ENCODE results near the gene CYTH2. TPM values are rescaled to one million over a fixed set of nuclear protein-coding genes. Genes with fewer than 3 reads are reported as not detected.

The CYTH2 gene
- total and polyA plus RNA-seq, 9 of the 15 experiments (the other 6 are each of a cell fraction or from before 2014, with no cell fraction given) = 1.8 to 45.2 (median 23.8) TPM

DNA sequence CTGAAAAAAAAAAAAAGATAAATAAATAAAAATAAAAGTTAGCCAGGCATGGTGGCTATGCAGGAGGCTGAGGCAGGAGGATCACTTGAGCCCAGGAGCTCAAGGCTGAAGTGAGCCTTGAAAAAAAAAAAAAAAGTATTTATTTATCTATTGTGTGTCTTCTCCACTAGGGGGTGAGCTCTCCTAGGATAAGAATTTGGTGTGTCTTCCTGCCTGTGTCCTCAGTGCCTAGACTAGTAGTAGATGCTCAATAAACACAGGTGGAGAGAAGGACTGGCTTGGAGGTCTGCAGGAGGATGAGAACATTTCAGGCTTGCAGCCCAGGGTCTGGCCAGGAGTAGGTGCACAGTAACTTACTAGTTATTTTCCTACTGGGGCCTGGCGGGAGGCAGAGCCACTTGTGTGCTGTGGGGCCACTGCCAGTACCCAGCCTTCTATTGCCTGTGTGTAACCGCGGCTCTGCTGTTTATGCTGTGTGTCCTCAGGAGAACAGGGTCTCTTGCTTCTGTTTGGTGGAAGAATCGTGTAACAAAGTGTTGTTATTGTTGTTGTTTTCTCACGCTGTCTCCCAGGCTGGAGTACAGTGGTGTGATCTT, 37.1 kb downstream of the CYTH2 start (continued):
- TF ChIP-seq, protein P1, sequence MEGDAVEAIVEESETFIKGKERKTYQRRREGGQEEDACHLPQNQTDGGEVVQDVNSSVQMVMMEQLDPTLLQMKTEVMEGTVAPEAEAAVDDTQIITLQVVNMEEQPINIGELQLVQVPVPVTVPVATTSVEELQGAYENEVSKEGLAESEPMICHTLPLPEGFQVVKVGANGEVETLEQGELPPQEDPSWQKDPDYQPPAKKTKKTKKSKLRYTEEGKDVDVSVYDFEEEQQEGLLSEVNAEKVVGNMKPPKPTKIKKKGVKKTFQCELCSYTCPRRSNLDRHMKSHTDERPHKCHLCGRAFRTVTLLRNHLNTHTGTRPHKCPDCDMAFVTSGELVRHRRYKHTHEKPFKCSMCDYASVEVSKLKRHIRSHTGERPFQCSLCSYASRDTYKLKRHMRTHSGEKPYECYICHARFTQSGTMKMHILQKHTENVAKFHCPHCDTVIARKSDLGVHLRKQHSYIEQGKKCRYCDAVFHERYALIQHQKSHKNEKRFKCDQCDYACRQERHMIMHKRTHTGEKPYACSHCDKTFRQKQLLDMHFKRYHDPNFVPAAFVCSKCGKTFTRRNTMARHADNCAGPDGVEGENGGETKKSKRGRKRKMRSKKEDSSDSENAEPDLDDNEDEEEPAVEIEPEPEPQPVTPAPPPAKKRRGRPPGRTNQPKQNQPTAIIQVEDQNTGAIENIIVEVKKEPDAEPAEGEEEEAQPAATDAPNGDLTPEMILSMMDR (IDR thresholded peaks at IDR 0.05 in 2 of 3, conservative IDR thresholded peaks at IDR 0.05 in 1 of 3; ENCODE audit: insufficient read depth in 2 of 3, low read depth in 1 of 3, low read length in 3 of 3) = peak; percentile 68 to 89 (median 77)
- TF ChIP-seq MXI1 (IDR thresholded peaks at IDR 0.05; ENCODE audit: low read depth, low read length) (no peak), ZNF644 (tag; IDR thresholded peaks at IDR 0.05; ENCODE audit: low read depth) (no peak), NR3C1 (CRISPR knock-in tag; IDR thresholded peaks at IDR 0.05) (no peak), TEAD1 (CRISPR knock-in tag; IDR thresholded peaks at IDR 0.05) (no peak), SMAD2 (IDR thresholded peaks at IDR 0.05; ENCODE audit: low read depth, low read length) (no peak), ZNF76 (CRISPR knock-in tag; IDR thresholded peaks at IDR 0.05; ENCODE audit: borderline replicate concordance) (no peak), ATF3 (IDR thresholded peaks at IDR 0.05) (no peak), ATF3 (CRISPR knock-in tag; conservative IDR thresholded peaks at IDR 0.05) (no peak), RCOR1 (IDR thresholded peaks at IDR 0.05; ENCODE audit: borderline replicate concordance in 1 of 2, low read depth in 2 of 2, low read length in 2 of 2) (peak in 1 of 2 experiments; percentile 52; a peak in 2 of 4 replicates), HDAC3 (IDR thresholded peaks at IDR 0.05; ENCODE audit: borderline replicate concordance, partially characterized antibody) (no peak), NCOA1 (IDR thresholded peaks at IDR 0.05; ENCODE audit: low read depth) (no peak), DMBX1 (CRISPR knock-in tag; IDR thresholded peaks at IDR 0.05; ENCODE audit: borderline replicate concordance) (no peak), ZBTB8A (IDR thresholded peaks at IDR 0.05; ENCODE audit: partially characterized antibody) (no peak), ZNF699 (CRISPR knock-in tag; IDR thresholded peaks at IDR 0.05; ENCODE audit: insufficient replicate concordance) (no peak), JUND (IDR thresholded peaks at IDR 0.05; ENCODE audit: borderline replicate concordance, low read depth, low read length) (peak; percentile 21; the same call in 1 of the 2 replicates), JUND (tag; IDR thresholded peaks at IDR 0.05; ENCODE audit: borderline replicate concordance, low read depth, low read length) (no peak)
- TF ChIP-seq, protein P2, sequence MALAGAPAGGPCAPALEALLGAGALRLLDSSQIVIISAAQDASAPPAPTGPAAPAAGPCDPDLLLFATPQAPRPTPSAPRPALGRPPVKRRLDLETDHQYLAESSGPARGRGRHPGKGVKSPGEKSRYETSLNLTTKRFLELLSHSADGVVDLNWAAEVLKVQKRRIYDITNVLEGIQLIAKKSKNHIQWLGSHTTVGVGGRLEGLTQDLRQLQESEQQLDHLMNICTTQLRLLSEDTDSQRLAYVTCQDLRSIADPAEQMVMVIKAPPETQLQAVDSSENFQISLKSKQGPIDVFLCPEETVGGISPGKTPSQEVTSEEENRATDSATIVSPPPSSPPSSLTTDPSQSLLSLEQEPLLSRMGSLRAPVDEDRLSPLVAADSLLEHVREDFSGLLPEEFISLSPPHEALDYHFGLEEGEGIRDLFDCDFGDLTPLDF (CRISPR knock-in tag; IDR thresholded peaks at IDR 0.05) = 0 out of 2 replicates have a peak, but pooled peaks have one; percentile 32
- TF ChIP-seq, protein P3, sequence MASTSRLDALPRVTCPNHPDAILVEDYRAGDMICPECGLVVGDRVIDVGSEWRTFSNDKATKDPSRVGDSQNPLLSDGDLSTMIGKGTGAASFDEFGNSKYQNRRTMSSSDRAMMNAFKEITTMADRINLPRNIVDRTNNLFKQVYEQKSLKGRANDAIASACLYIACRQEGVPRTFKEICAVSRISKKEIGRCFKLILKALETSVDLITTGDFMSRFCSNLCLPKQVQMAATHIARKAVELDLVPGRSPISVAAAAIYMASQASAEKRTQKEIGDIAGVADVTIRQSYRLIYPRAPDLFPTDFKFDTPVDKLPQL (IDR thresholded peaks at IDR 0.05; ENCODE audit: extremely low read depth, insufficient read length) = no peak
- TF ChIP-seq, protein P4, sequence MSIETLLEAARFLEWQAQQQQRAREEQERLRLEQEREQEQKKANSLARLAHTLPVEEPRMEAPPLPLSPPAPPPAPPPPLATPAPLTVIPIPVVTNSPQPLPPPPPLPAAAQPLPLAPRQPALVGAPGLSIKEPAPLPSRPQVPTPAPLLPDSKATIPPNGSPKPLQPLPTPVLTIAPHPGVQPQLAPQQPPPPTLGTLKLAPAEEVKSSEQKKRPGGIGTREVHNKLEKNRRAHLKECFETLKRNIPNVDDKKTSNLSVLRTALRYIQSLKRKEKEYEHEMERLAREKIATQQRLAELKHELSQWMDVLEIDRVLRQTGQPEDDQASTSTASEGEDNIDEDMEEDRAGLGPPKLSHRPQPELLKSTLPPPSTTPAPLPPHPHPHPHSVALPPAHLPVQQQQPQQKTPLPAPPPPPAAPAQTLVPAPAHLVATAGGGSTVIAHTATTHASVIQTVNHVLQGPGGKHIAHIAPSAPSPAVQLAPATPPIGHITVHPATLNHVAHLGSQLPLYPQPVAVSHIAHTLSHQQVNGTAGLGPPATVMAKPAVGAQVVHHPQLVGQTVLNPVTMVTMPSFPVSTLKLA (conservative IDR thresholded peaks at IDR 0.05) = no peak

Data from K562 (cell line).